H1 (cell line): ENCODE data around the gene U2AF1L4. TPM values are rescaled to one million over a fixed set of nuclear protein-coding genes. Genes with fewer than 3 reads are reported as not detected.

ENCODE experiments used
- CHD2 ChIP-seq: IDR thresholded peaks from 2 replicates; pipeline ENCODE4 v1.6.1; 2012; ENCODE audit warnings: low read length, improper control_type of control experiment
- EP300 ChIP-seq, 2 experiments: IDR thresholded peaks; 1 replicate in 1 of 2; 2 replicates in 1 of 2; pipeline ENCODE4 v1.6.1; 2011 to 2012; ENCODE audit warnings: low read depth in 2 of 2, low read length in 2 of 2, mild to moderate bottlenecking in 2 of 2, borderline replicate concordance in 1 of 2, inconsistent platforms in 1 of 2, moderate library complexity in 1 of 2
- FOSL1 ChIP-seq: IDR thresholded peaks from 2 replicates; pipeline ENCODE4 v1.6.1; 2011; ENCODE audit warnings: mild to moderate bottlenecking, low read depth, low read length, moderate library complexity; ENCODE audit not compliant: insufficient read depth
- GTF2F1 ChIP-seq: IDR thresholded peaks from 2 replicates; pipeline ENCODE4 v1.6.1; 2012; ENCODE audit warnings: low read depth, low read length, improper control_type of control experiment, borderline replicate concordance
- HDAC2 ChIP-seq, 2 experiments: fragments of 300-600 bp in 1 of 2; sonication (generic) in 1 of 2; IDR thresholded peaks; 2 replicates each; pipeline ENCODE4 v1.6.1; 2011 to 2012; ENCODE audit warnings: low read depth in 2 of 2, low read length in 2 of 2, mild to moderate bottlenecking in 2 of 2, moderate library complexity in 2 of 2, borderline replicate concordance in 1 of 2, inconsistent platforms in 1 of 2
- HDAC6 ChIP-seq: IDR thresholded peaks from one replicate; pipeline ENCODE4 v1.7.1; 2012; ENCODE audit warnings: low read depth, mild to moderate bottlenecking, inconsistent platforms, low read length, moderate library complexity
- KDM4A ChIP-seq: IDR thresholded peaks from one replicate; pipeline ENCODE4 v1.7.1; 2012; ENCODE audit warnings: low read depth, mild to moderate bottlenecking, moderate library complexity, low read length, inconsistent platforms; ENCODE audit not compliant: severe bottlenecking
- MAX ChIP-seq: IDR thresholded peaks from 2 replicates; pipeline ENCODE4 v1.6.1; 2012; ENCODE audit warnings: inconsistent platforms
- NANOG ChIP-seq: IDR thresholded peaks from 2 replicates; pipeline ENCODE4 v1.6.1; 2011; ENCODE audit warnings: low read length, low read depth, mild to moderate bottlenecking, inconsistent platforms; ENCODE audit not compliant: insufficient read depth, poor library complexity, severe bottlenecking
- RAD21 ChIP-seq, 2 experiments: IDR thresholded peaks in 1 of 2; conservative IDR thresholded peaks in 1 of 2; 2 replicates each; pipeline ENCODE4 v1.6.1; 2011; ENCODE audit warnings: low read depth in 2 of 2, low read length in 2 of 2, improper control_type of control experiment in 1 of 2, inconsistent platforms in 1 of 2, mild to moderate bottlenecking in 1 of 2, moderate library complexity in 1 of 2
- RFX5 ChIP-seq: IDR thresholded peaks from 2 replicates; pipeline ENCODE4 v1.6.1; 2011; ENCODE audit warnings: low read depth, low read length, improper control_type of control experiment, borderline replicate concordance
- SIN3A ChIP-seq, 2 experiments: IDR thresholded peaks in 1 of 2; conservative IDR thresholded peaks in 1 of 2; 2 replicates each; pipeline ENCODE4 v1.6.1; 2011 to 2012; ENCODE audit warnings: low read length in 2 of 2, improper control_type of control experiment in 1 of 2, low read depth in 1 of 2, mild to moderate bottlenecking in 1 of 2
- SIX5 ChIP-seq: IDR thresholded peaks from 2 replicates; pipeline ENCODE4 v1.6.1; 2011; ENCODE audit warnings: mild to moderate bottlenecking, low read depth, low read length
- SP1 ChIP-seq: IDR thresholded peaks from 2 replicates; pipeline ENCODE4 v1.6.1; 2011; ENCODE audit warnings: low read depth, low read length
- polyA plus RNA-seq, 7 experiments: library from polyadenylated mRNA; depleted of rRNA in 3 of 7; stranded (reverse) in 5 of 7; unstranded in 2 of 7; fragments of >200 nt in 5 of 7; fragments of 200-250 nt in 2 of 7; gene quantifications; 1 replicate in 5 of 7; 2 replicates in 1 of 7; 4 replicates in 1 of 7; pipeline versions ENCODE4 v1.2.1 to v1.2.3, GENCODE V29; 2011 to 2013; ENCODE audit warnings: missing spikeins in 2 of 7, mixed read lengths in 2 of 7
- total RNA-seq: library from RNA; stranded (reverse); fragmentation: NEBNext Ultra II Directional; extraction: Animal tissue kit (Norgen Biotek cat#: 25700); gene quantifications from 2 replicates; pipeline ENCODE4 v1.2.1, GENCODE V29; 2021

U2AF1L4 gene
- total and polyA plus RNA-seq, 2 of the 8 experiments (the other 6 are each of a cell fraction or from before 2014, with no cell fraction given), result 15.1 to 32.7 TPM

DNA sequence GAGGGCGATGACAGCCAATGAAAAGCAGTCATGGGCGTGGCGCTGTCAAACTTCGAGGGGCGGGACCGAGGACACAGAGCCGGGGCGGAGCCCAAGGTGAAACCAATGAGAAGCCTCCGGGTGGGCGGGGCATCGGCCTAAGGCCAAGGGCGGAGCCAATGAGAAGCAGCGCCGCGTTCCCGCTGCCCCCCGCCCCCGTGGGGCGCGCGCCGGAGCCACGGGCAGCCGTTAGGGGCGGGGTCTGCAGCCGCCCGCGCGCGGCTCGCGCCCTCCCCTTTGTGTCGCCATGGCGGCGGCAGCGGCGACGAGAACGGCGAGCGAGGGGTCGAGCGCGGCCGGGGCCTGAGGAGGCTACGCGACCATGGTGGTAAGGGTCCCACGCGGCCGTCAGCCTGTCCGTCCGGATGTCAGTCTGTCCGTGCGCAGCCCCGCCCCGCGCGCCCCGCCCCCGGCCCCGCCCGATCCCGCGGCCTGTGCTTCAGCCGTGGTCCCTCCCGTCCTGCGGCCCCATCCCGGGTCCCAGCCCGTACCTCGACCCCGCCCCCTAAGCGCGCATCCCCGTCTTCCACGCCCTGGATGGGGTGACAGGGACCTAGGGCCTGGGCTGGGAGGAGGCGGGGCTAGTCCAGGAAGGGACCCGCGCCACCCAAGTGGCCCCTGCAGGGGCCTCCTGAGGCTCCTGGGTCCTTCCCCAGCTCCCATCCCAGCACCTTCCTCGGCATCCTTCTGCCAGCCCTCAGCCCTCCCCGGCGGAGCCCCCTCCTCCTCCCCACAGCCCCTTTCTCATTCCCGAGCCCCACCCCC is 30.3 kb upstream of the U2AF1L4 start, which contains the start of gene ARHGAP33 (continued):
- TF ChIP-seq FOSL1, result no peak
- peak in 1 of 2 experiments; percentile 86; a peak in 2 of 4 replicates for TF ChIP-seq SIN3A (conservative IDR thresholded peaks at IDR 0.05 in 1 of 2, IDR thresholded peaks at IDR 0.05 in 1 of 2; ENCODE audit: low read depth in 1 of 2, low read length in 2 of 2)
- no peak for TF ChIP-seq RAD21 (IDR thresholded peaks at IDR 0.05 in 1 of 2, conservative IDR thresholded peaks at IDR 0.05 in 1 of 2; ENCODE audit: low read depth in 2 of 2, low read length in 2 of 2)
- TF ChIP-seq RFX5, result no peak
- peak; percentile 39; the same call in 1 of the 2 replicates for TF ChIP-seq MAX
- TF ChIP-seq KDM4A, result peak; percentile 84
- TF ChIP-seq HDAC2 (IDR thresholded peaks at IDR 0.05; ENCODE audit: borderline replicate concordance in 1 of 2, low read depth in 2 of 2, low read length in 2 of 2), result peak; percentile 63 to 71; a peak in 2 of 4 replicates
- TF ChIP-seq EP300 (IDR thresholded peaks at IDR 0.05; ENCODE audit: borderline replicate concordance in 1 of 2, low read depth in 2 of 2, low read length in 2 of 2), result no peak
- TF ChIP-seq NANOG, result no peak
- no peak for TF ChIP-seq CHD2
- TF ChIP-seq GTF2F1, result no peak
- peak; percentile 87; the same call in 1 of the 2 replicates for TF ChIP-seq SP1
- TF ChIP-seq HDAC6, result no peak
- no peak for TF ChIP-seq SIX5
